ENCODE results near the gene GLYATL2.

GLYATL2 gene

GRCh38 chr11:58844361-58845005 is at the start of gene GLYATL2:
GLYATL2 (minus strand) TSS chr11:58844704; CDS start chr11:58839612, 5,092 bp downstream.
- no peaks in the 10 kb centered on the region for H4K20me1 ChIP-seq (ENCODE audit: insufficient read depth)
- no peak within 1 kb of the TSS for H3K27ac ChIP-seq
- H3K9ac ChIP-seq = no peak within 1 kb of the TSS
- H3K27me3 ChIP-seq (ENCODE audit: insufficient read depth, low read depth) = no peaks in the 10 kb centered on the region
- H3K4me1 ChIP-seq (ENCODE audit: low read depth, poor library complexity, severe bottlenecking) = no peaks in the 10 kb centered on the region
- H3K4me3 ChIP-seq (IDR thresholded peaks at IDR 0.05; ENCODE audit: insufficient read depth, low read depth, low read length) = no peak within 1 kb of the TSS
- no peaks in the 10 kb centered on the region for H3K36me3 ChIP-seq (ENCODE audit: insufficient read depth)
- no peak for TF ChIP-seq CTCF (conservative IDR thresholded peaks at IDR 0.05; ENCODE audit: low read depth, low read length)
- no peak within 1 kb of the TSS for H3K4me2 ChIP-seq
- no peak within 1 kb of the TSS for H2AFZ ChIP-seq (ENCODE audit: low read depth)
- no peaks in the 10 kb centered on the region for H3K79me2 ChIP-seq (ENCODE audit: insufficient read depth, low read depth)

GRCh38 chr11:58893899-58894298 is 49.4 kb upstream of the GLYATL2 start:
- H3K27me3 ChIP-seq (ENCODE audit: insufficient read depth, low read depth) = no peaks in the 10 kb centered on the region
- H2AFZ ChIP-seq (ENCODE audit: low read depth) = no peak overlapping the region
- H3K79me2 ChIP-seq (ENCODE audit: insufficient read depth, low read depth) = no peaks in the 10 kb centered on the region
- H3K36me3 ChIP-seq (ENCODE audit: insufficient read depth) = no peaks in the 10 kb centered on the region
- H3K4me2 ChIP-seq = no peak overlapping the region
- H3K4me1 ChIP-seq (ENCODE audit: low read depth, poor library complexity, severe bottlenecking) = no peaks in the 10 kb centered on the region
- no peak overlapping the region for H3K27ac ChIP-seq
- no peak overlapping the region for H3K9ac ChIP-seq
- no peak for TF ChIP-seq CTCF (conservative IDR thresholded peaks at IDR 0.05; ENCODE audit: low read depth, low read length)
- H4K20me1 ChIP-seq (ENCODE audit: insufficient read depth) = no peaks in the 10 kb centered on the region
- H3K4me3 ChIP-seq (IDR thresholded peaks at IDR 0.05; ENCODE audit: insufficient read depth, low read depth, low read length) = no peak overlapping the region

- Histone ChIP-seq H4K20me1 (ENCODE audit: insufficient read depth) (no peaks in the 10 kb centered on the region), H3K4me1 (ENCODE audit: low read depth, poor library complexity, severe bottlenecking) (no peaks in the 10 kb centered on the region), H3K4me2 (no peak overlapping the region), H3K27me3 (ENCODE audit: insufficient read depth, low read depth) (no peaks in the 10 kb centered on the region), H3K9ac (no peak overlapping the region), H3K79me2 (ENCODE audit: insufficient read depth, low read depth) (no peaks in the 10 kb centered on the region), H2AFZ (ENCODE audit: low read depth) (no peak overlapping the region), H3K36me3 (ENCODE audit: insufficient read depth) (no peaks in the 10 kb centered on the region), H3K4me3 (IDR thresholded peaks at IDR 0.05; ENCODE audit: insufficient read depth, low read depth, low read length) (no peak overlapping the region), H3K27ac (no peak overlapping the region)
- TF ChIP-seq CTCF (conservative IDR thresholded peaks at IDR 0.05; ENCODE audit: low read depth, low read length) = no peak
These were observed 44.1 kb upstream of the GLYATL2 start for GRCh38 chr11:58888579-58888978.

- Histone ChIP-seq H3K4me1 (ENCODE audit: low read depth, poor library complexity, severe bottlenecking) (no peaks in the 10 kb centered on the region), H4K20me1 (ENCODE audit: insufficient read depth) (no peaks in the 10 kb centered on the region), H3K4me2 (no peak overlapping the region), H3K27ac (no peak overlapping the region), H2AFZ (ENCODE audit: low read depth) (no peak overlapping the region), H3K9ac (no peak overlapping the region), H3K36me3 (ENCODE audit: insufficient read depth) (no peaks in the 10 kb centered on the region), H3K27me3 (ENCODE audit: insufficient read depth, low read depth) (no peaks in the 10 kb centered on the region), H3K79me2 (ENCODE audit: insufficient read depth, low read depth) (no peaks in the 10 kb centered on the region), H3K4me3 (IDR thresholded peaks at IDR 0.05; ENCODE audit: insufficient read depth, low read depth, low read length) (no peak overlapping the region)
- no peak for TF ChIP-seq CTCF (conservative IDR thresholded peaks at IDR 0.05; ENCODE audit: low read depth, low read length)
These were observed 42.9 kb upstream of the GLYATL2 start for GRCh38 chr11:58887452-58887851.

All from KMS-11 (cell line).